Measurements from ENCODE around the gene HOOK1. TPM values are rescaled to one million over a fixed set of nuclear protein-coding genes. Genes with fewer than 3 reads are reported as not detected.
A peak's percentile ranks its signal among the peaks of the same experiment; 100 is the strongest.

HOOK1 gene
- total and polyA plus RNA-seq, 4 donors = 4.1 to 35.5 (median 12.7) TPM

DNA sequence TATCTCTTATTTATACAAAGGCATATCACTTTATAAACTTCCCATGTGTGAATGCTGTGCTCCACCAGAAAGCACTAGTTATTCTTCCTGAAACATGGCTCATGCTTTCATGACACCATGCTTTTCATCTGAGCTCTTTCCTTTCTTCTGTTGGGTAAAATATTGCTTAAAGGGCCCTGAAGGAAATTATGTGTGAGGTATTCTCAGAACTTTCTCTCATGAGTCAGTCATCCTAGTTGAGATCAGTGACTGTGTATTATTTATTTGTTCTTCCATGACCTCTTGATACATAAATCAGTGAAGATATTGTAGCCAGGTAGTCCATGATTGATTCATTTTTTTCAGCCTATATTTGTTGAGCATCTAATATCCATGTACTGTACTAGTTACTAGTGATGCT, 57.0 kb downstream of the HOOK1 start:
- TF ChIP-seq, protein P1, sequence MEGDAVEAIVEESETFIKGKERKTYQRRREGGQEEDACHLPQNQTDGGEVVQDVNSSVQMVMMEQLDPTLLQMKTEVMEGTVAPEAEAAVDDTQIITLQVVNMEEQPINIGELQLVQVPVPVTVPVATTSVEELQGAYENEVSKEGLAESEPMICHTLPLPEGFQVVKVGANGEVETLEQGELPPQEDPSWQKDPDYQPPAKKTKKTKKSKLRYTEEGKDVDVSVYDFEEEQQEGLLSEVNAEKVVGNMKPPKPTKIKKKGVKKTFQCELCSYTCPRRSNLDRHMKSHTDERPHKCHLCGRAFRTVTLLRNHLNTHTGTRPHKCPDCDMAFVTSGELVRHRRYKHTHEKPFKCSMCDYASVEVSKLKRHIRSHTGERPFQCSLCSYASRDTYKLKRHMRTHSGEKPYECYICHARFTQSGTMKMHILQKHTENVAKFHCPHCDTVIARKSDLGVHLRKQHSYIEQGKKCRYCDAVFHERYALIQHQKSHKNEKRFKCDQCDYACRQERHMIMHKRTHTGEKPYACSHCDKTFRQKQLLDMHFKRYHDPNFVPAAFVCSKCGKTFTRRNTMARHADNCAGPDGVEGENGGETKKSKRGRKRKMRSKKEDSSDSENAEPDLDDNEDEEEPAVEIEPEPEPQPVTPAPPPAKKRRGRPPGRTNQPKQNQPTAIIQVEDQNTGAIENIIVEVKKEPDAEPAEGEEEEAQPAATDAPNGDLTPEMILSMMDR (IDR thresholded peaks at IDR 0.05; ENCODE audit: control extremely low read depth, extremely low read depth) = no peak
- Histone ChIP-seq H3K9me3 (ENCODE audit: control insufficient read depth in 4 of 4, insufficient read depth in 3 of 4, low read length in 3 of 4) (peaks cover 0 to under 1% (median 0%) of the 10 kb centered on the region in 4 donors), H3K4me1 (ENCODE audit: control insufficient read depth in 5 of 5, insufficient read depth in 5 of 5, low read length in 5 of 5) (no peaks in the 10 kb centered on the region), H3K4me3 (no peak overlapping the region), H3K9ac (ENCODE audit: insufficient read depth in 1 of 2, low read length in 2 of 2) (no peak overlapping the region), H3K27ac (ENCODE audit: low read depth in 1 of 2, low read length in 1 of 2) (no peak overlapping the region), H3K27me3 (ENCODE audit: control insufficient read depth in 3 of 3, insufficient read depth in 3 of 3, low read length in 2 of 3) (no peaks in the 10 kb centered on the region), H3K36me3 (ENCODE audit: control insufficient read depth in 4 of 4, insufficient read depth in 4 of 4, low read length in 4 of 4) (no peaks in the 10 kb centered on the region)
- no peak for ATAC-seq (ENCODE audit: insufficient read depth, low FRiP score)
- no peak for DNase-seq

DNA sequence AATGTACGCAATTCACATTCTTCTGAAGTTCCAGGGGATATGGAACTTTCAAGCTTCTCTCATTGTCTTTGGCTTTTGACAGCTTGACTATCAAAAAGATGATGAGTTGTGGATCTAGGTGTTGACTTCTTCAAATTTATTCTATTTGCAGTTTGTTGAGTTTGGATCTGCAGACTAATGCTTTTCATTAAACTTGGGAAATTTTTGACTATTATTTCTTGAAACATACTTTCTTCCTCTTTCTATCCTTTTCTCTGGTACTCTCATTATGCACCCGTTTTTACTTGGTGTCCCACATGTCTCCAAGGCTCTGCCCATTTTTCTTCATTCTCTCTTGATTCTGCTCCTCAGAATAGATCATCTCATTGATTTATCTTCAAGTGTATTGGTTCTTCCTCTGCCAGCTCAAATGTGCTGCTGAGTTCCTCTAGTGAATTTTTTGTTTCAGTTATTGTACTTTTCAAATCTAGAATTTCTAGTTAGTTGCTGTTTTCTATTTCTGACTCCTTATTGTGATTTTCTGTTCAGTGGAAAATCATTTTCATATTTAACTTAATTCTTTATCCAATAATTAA, 62.4 kb downstream of the HOOK1 start:
- Histone ChIP-seq H3K4me3 (no peak overlapping the region), H3K36me3 (ENCODE audit: control insufficient read depth in 4 of 4, insufficient read depth in 4 of 4, low read length in 4 of 4) (no peaks in the 10 kb centered on the region), H3K27me3 (ENCODE audit: control insufficient read depth in 3 of 3, insufficient read depth in 3 of 3, low read length in 2 of 3) (no peaks in the 10 kb centered on the region), H3K9me3 (ENCODE audit: control insufficient read depth in 4 of 4, insufficient read depth in 3 of 4, low read length in 3 of 4) (peaks cover 0 to 5% (median 0%) of the 10 kb centered on the region in 4 donors), H3K27ac (ENCODE audit: low read depth in 1 of 2, low read length in 1 of 2) (no peak overlapping the region), H3K9ac (ENCODE audit: insufficient read depth in 1 of 2, low read length in 2 of 2) (no peak overlapping the region), H3K4me1 (ENCODE audit: control insufficient read depth in 5 of 5, insufficient read depth in 5 of 5, low read length in 5 of 5) (no peaks in the 10 kb centered on the region)
- DNase-seq = no peak
- no peak for ATAC-seq (ENCODE audit: insufficient read depth, low FRiP score)
- TF ChIP-seq, protein P1 (IDR thresholded peaks at IDR 0.05; ENCODE audit: control extremely low read depth, extremely low read depth) = no peak
- WGBS, 2 donors = 91 to 97% methylated on average over 2 of the region's 2 CpGs

DNA sequence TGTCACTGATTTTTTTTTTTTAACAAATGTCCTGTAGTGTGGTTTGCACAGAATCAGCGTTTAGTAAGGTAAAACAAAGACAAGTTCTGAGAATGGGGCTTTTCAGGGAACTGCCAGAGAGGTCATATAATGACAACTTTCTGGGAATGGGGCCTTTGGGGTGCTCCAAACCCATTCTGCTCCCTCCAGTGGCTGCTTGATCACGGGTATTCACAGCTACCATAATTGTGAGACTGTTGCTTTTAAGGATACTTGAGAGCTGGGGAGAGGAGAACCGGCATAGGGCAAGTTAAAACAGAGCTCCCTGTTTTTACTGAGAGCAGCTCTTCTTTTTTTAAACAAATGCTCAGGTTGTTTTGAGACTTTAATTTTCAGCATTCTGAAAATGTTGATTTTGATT, 63.6 kb downstream of the HOOK1 start:
- ATAC-seq (ENCODE audit: insufficient read depth, low FRiP score) (no peak), DNase-seq (no peak)
- Histone ChIP-seq H3K9me3 (ENCODE audit: control insufficient read depth in 4 of 4, insufficient read depth in 3 of 4, low read length in 3 of 4) (peaks cover 0 to 5% (median 0%) of the 10 kb centered on the region in 4 donors), H3K4me3 (no peak overlapping the region), H3K27me3 (ENCODE audit: control insufficient read depth in 3 of 3, insufficient read depth in 3 of 3, low read length in 2 of 3) (no peaks in the 10 kb centered on the region), H3K9ac (ENCODE audit: insufficient read depth in 1 of 2, low read length in 2 of 2) (no peak overlapping the region), H3K36me3 (ENCODE audit: control insufficient read depth in 4 of 4, insufficient read depth in 4 of 4, low read length in 4 of 4) (no peaks in the 10 kb centered on the region), H3K4me1 (ENCODE audit: control insufficient read depth in 5 of 5, insufficient read depth in 5 of 5, low read length in 5 of 5) (no peaks in the 10 kb centered on the region), H3K27ac (ENCODE audit: low read depth in 1 of 2, low read length in 1 of 2) (no peak overlapping the region)
- TF ChIP-seq, protein P1 (IDR thresholded peaks at IDR 0.05; ENCODE audit: control extremely low read depth, extremely low read depth) = no peak
- WGBS, 2 donors = 76 to 88% methylated on average over 3 of the region's 3 CpGs

DNA sequence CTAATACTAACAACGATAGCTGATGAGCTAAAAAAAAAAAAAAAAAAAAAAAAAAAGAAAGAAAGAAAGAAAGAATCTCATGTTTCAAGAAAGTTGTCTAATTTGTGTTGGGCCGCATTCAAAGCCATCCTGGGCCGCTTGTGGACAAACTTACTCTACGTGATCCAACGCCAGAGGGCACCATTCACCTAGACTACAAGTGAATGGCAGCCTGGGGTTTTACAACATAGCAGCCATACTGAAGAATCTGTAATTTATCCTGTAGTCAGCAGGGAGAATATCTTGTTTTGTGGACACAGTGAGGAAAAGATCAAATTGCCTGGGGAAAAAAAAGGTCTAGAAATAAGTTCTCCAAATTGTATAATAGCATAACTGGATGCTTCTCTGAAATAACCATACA, 64.8 kb downstream of the HOOK1 start:
- TF ChIP-seq, protein P1 (IDR thresholded peaks at IDR 0.05; ENCODE audit: control extremely low read depth, extremely low read depth) = peak; percentile 21
- H3K27me3 ChIP-seq (ENCODE audit: control insufficient read depth in 3 of 3, insufficient read depth in 3 of 3, low read length in 2 of 3) = no peaks in the 10 kb centered on the region
- H3K36me3 ChIP-seq (ENCODE audit: control insufficient read depth in 4 of 4, insufficient read depth in 4 of 4, low read length in 4 of 4) = no peaks in the 10 kb centered on the region
- DNase-seq = peak; percentile 70 to 84 (median 74)
- H3K9me3 ChIP-seq (ENCODE audit: control insufficient read depth in 4 of 4, insufficient read depth in 3 of 4, low read length in 3 of 4) = peaks cover 0 to 5% (median 0%) of the 10 kb centered on the region in 4 donors
- peak; percentile 75 for ATAC-seq (ENCODE audit: insufficient read depth, low FRiP score)
- no peak overlapping the region for H3K4me3 ChIP-seq
- no peak overlapping the region for H3K27ac ChIP-seq (ENCODE audit: low read depth in 1 of 2, low read length in 1 of 2)
- no peak overlapping the region for H3K9ac ChIP-seq (ENCODE audit: insufficient read depth in 1 of 2, low read length in 2 of 2)
- H3K4me1 ChIP-seq (ENCODE audit: control insufficient read depth in 5 of 5, insufficient read depth in 5 of 5, low read length in 5 of 5) = no peaks in the 10 kb centered on the region
- 47 to 52% methylated on average over 5 of the region's 5 CpGs for WGBS, 2 donors
